HCT116 (cell line): ENCODE results near the gene XPNPEP3. TPM values are rescaled to one million over a fixed set of nuclear protein-coding genes. Genes with fewer than 3 reads are reported as not detected.

Experiments used
- ATAC-seq: fragments of 200-7000 bp; cut with Tn5 transposase; 2 replicates; pipeline ENCODE4 v1.9.1; 2020; ENCODE audit warnings: mild to moderate bottlenecking, moderate library complexity
- BruUV-seq: library from RNA; stranded (reverse); fragments of 400-500 nt; replicated peaks from 2 replicates; lab custom pipeline; 2021; lab: Mats Ljungman, UMichigan
- CTCF ChIA-PET: fragments of 300-600 bp; sonication (Branson Sonifier 250); formaldehyde crosslinking; loops from one replicate; lab custom pipeline; 2021; ENCODE audit warnings: antibody characterized with exemption; lab: Charles Lee
- POLR2A ChIA-PET: fragments of 300-600, 350-600 bp; sonication (Branson Sonifier 250); formaldehyde crosslinking; loops from one replicate; lab custom pipeline; 2021; ENCODE audit warnings: antibody characterized with exemption; lab: Charles Lee
- RAD21 ChIA-PET, 2 experiments: fragments of 300-600 bp; sonication (Branson Sonifier 250); formaldehyde crosslinking; loops; one replicate each; lab custom pipeline; 2023; ENCODE audit warnings: low total read pairs in 2 of 2; ENCODE audit not compliant: uncharacterized antibody in 2 of 2, unreplicated experiment in 2 of 2, low non-redundant PET in 1 of 2; lab: Charles Lee
- DNase-seq: peaks from one replicate; pipeline ENCODE4 v3.0.0-alpha.2; 2010; ENCODE audit warnings: low read depth, low spot score
- H2AFZ ChIP-seq: fragments of 200-600 bp; shearing (Covaris generic), sonication (generic); 2 replicates; pipeline ENCODE4 v1.6.1; 2017; ENCODE audit warnings: low read depth, mixed run types, mixed read lengths, antibody characterized with exemption, low read length; ENCODE audit not compliant: poor library complexity, severe bottlenecking
- H3K27ac ChIP-seq: 2 replicates; pipeline ENCODE4 v1.5.1; 2012; ENCODE audit warnings: low read depth, low read length
- H3K27me3 ChIP-seq: fragments of 200-600 bp; sonication (generic); 2 replicates; pipeline ENCODE4 v1.6.1; 2016; ENCODE audit warnings: mixed run types, low read length, mixed read lengths; ENCODE audit not compliant: insufficient read depth
- H3K36me3 ChIP-seq, 2 experiments: fragments of 200-500 bp in 1 of 2; fragments of 200-600 bp in 1 of 2; sonication (Bioruptor generic) in 1 of 2; sonication (generic) in 1 of 2; 2 replicates each; pipeline versions ENCODE4 v1.5.1 to v1.6.1; 2014 to 2016; ENCODE audit warnings: low read length in 2 of 2, inconsistent platforms in 1 of 2, mixed read lengths in 1 of 2, mixed run types in 1 of 2; ENCODE audit not compliant: insufficient read depth in 2 of 2, control insufficient read depth in 1 of 2
- H3K4me1 ChIP-seq, 2 experiments: fragments of 200-600 bp in 1 of 2; sonication (generic) in 1 of 2; 2 replicates each; pipeline versions ENCODE4 v1.5.1 to v1.6.1; 2012 to 2017; ENCODE audit warnings: low read length in 2 of 2, inconsistent platforms in 1 of 2, mild to moderate bottlenecking in 1 of 2, mixed read lengths in 1 of 2, mixed run types in 1 of 2, moderate library complexity in 1 of 2; ENCODE audit not compliant: insufficient read depth in 2 of 2, control insufficient read depth in 1 of 2
- H3K4me2 ChIP-seq: fragments of 200-600 bp; sonication (generic); 2 replicates; pipeline ENCODE4 v1.6.1; 2017; ENCODE audit warnings: mixed run types, low read length, mixed read lengths
- H3K4me3 ChIP-seq, 2 experiments: fragments of 200-600 bp in 1 of 2; sonication (generic) in 1 of 2; replicated peaks in 1 of 2; 2 replicates each; pipeline ENCODE4 v1.5.1; 2011 to 2016; ENCODE audit warnings: low read length in 2 of 2, control low read depth in 1 of 2, low read depth in 1 of 2, mild to moderate bottlenecking in 1 of 2, mixed read lengths in 1 of 2, mixed run types in 1 of 2
- H3K79me2 ChIP-seq: fragments of 200-600 bp; sonication (generic); 2 replicates; pipeline ENCODE4 v1.6.1; 2017; ENCODE audit warnings: mild to moderate bottlenecking, mixed run types, low read length, moderate library complexity, mixed read lengths; ENCODE audit not compliant: insufficient read depth
- H3K9ac ChIP-seq: fragments of 200-600 bp; sonication (generic); 2 replicates; pipeline ENCODE4 v1.6.1; 2016; ENCODE audit warnings: low read length, mixed read lengths
- H3K9me2 ChIP-seq: fragments of 200-600 bp; sonication (generic), shearing (Covaris generic); 2 replicates; pipeline ENCODE4 v1.6.1; 2017; ENCODE audit warnings: mixed run types, mild to moderate bottlenecking, moderate library complexity; ENCODE audit not compliant: insufficient read depth
- H3K9me3 ChIP-seq, 2 experiments: fragments of 200-500 bp in 1 of 2; fragments of 200-600 bp in 1 of 2; sonication (Bioruptor generic) in 1 of 2; sonication (generic) in 1 of 2; 2 replicates each; pipeline ENCODE4 v1.6.1; 2014 to 2017; ENCODE audit warnings: low read length in 2 of 2, mixed read lengths in 2 of 2, inconsistent platforms in 1 of 2, low read depth in 1 of 2, mild to moderate bottlenecking in 1 of 2, mixed run types in 1 of 2, moderate library complexity in 1 of 2; ENCODE audit not compliant: control insufficient read depth in 1 of 2, insufficient read depth in 1 of 2
- H4K20me1 ChIP-seq: fragments of 200-600 bp; sonication (generic), shearing (Covaris generic); 2 replicates; pipeline ENCODE4 v1.6.1; 2017; ENCODE audit warnings: mixed run types, mild to moderate bottlenecking, moderate library complexity; ENCODE audit not compliant: insufficient read depth
- ATF3 ChIP-seq: IDR thresholded peaks from 2 replicates; pipeline ENCODE4 v1.6.1; 2012
- EGR1 ChIP-seq: IDR thresholded peaks from 2 replicates; pipeline ENCODE4 v1.6.1; 2012; ENCODE audit warnings: low read depth
- JUND ChIP-seq: IDR thresholded peaks from 2 replicates; pipeline ENCODE4 v1.6.1; 2012
- POLR2A ChIP-seq: IDR thresholded peaks from 2 replicates; pipeline ENCODE4 v1.7.0; 2011; ENCODE audit warnings: borderline replicate concordance; ENCODE audit not compliant: insufficient read depth, insufficient read length; ENCODE audit errors: extremely low read depth
- POLR2AphosphoS5 ChIP-seq: IDR thresholded peaks from 2 replicates; pipeline ENCODE4 v1.6.1; 2011; ENCODE audit warnings: mild to moderate bottlenecking, low read depth, low read length, moderate library complexity
- REST ChIP-seq: IDR thresholded peaks from 2 replicates; pipeline ENCODE4 v1.6.1; 2012; ENCODE audit warnings: low read depth
- SP1 ChIP-seq: IDR thresholded peaks from 2 replicates; pipeline ENCODE4 v1.6.1; 2012; ENCODE audit warnings: low read depth
- ZFX ChIP-seq: fragments of 450-650 bp; IDR thresholded peaks from 2 replicates; pipeline ENCODE4 v1.6.1; 2017
- ZNF274 ChIP-seq: fragments of 200-500 bp; sonication (Bioruptor generic); IDR thresholded peaks from 2 replicates; pipeline ENCODE4 v1.6.1; 2014; ENCODE audit warnings: mild to moderate bottlenecking, low read depth, low read length, inconsistent platforms
- intact Hi-C: fragments of 100-400 bp; cut with micrococcal nuclease; formaldehyde crosslinking; loops from 2 replicates; pipeline ENCODE4 v1.10.0; 2022
- total RNA-seq: library from RNA; stranded (reverse); gene quantifications from one replicate; pipeline ENCODE4 v1.2.1, GENCODE V29; 2021; ENCODE audit not compliant: unreplicated experiment

The XPNPEP3 gene
- total RNA-seq, 1 experiment from 2014 or later, result 29.8 TPM

DNA sequence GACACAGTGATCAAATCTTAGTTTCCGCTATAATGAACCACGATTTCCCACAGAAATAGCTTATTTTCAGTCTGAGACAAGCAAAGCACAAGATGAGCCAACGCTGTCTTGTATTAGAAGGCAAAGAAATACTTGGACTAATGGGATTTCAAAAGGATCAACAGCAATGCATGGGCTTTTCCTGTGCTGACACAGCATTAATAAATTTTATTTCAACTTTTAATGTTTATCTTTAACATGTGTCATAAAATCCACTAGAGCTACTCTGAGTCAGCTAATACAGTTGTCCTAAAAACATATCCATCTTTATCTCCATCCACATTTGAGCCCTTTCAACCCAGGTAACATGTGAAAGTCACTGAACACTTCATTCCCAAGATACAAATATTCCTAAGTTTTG, 22.3 kb upstream of the XPNPEP3 start (continued):
- TF ChIP-seq REST, result no peak
- TF ChIP-seq POLR2AphosphoS5, result no peak
- TF ChIP-seq POLR2A, result no peak
- no peak for TF ChIP-seq SP1
- no peak for TF ChIP-seq JUND
- TF ChIP-seq EGR1, result no peak
- TF ChIP-seq ZNF274, result no peak
- TF ChIP-seq ATF3, result no peak

DNA sequence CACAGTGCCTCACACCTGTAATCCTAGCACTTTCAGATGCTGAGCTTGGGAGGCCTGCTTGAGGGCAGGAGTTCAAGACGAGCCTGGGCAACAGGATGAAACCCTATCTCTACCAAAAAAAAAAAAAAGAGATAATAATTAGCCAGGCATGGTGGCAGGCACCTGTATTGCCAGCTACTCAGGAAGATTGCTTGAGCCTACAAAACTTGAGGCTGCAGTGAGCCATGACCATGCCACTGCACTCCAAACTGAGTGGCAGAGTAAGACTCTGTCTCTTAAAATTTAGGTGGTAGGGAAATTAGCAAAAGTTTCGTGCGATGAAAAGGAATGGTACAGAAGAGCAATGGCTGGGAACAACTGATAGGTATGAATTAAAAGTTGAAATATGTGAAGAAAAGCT, 18.5 kb upstream of the XPNPEP3 start:
- Histone ChIP-seq H3K9ac (no peak overlapping the region), H3K4me3 (no peak overlapping the region), H3K27me3 (no peaks in the 10 kb centered on the region), H3K9me2 (no peaks in the 10 kb centered on the region), H3K4me2 (no peak overlapping the region)
- RAD21 ChIA-PET, result no interaction called here
- intact Hi-C loops, result no loop called here
- DNase-seq, result no peak
- no TSS peak for BruUV-seq
- TF ChIP-seq REST, result no peak
- no peak for TF ChIP-seq POLR2AphosphoS5
- no peak for TF ChIP-seq ZNF274
- TF ChIP-seq ZFX, result no peak
- TF ChIP-seq, all 23 proteins: peak for 0
- peaks cover 10% of the 10 kb centered on the region; the same call in 1 of the 2 replicates for H4K20me1 ChIP-seq
- ChIA-PET CTCF (interaction anchor here (0.6 kb wide), 1 partner anchor 153 kb away, joined by 3 read pairs; no protein-coding TSS in a partner anchor), POLR2A (no interaction called here)
- H3K36me3 ChIP-seq, result peaks cover 54 to 73% of the 10 kb centered on the region in 2 experiments
- H2AFZ ChIP-seq, result no peak overlapping the region
- peaks cover 97% of the 10 kb centered on the region for H3K79me2 ChIP-seq
- ATAC-seq, result no peak
- no peaks in the 10 kb centered on the region for H3K4me1 ChIP-seq
- H3K27ac ChIP-seq, result no peak overlapping the region
- H3K9me3 ChIP-seq, result no peaks in the 10 kb centered on the region
